ENCODE measurements around the gene YWHAH.

The YWHAH gene

GRCh38 chr22:31943978-31944699 is at the start of gene YWHAH:
TSS of gene YWHAH (plus strand) at chr22:31944535. CDS start at chr22:31944734, 199 bp downstream.
- peak; percentile 83 for DNase-seq

DNA sequence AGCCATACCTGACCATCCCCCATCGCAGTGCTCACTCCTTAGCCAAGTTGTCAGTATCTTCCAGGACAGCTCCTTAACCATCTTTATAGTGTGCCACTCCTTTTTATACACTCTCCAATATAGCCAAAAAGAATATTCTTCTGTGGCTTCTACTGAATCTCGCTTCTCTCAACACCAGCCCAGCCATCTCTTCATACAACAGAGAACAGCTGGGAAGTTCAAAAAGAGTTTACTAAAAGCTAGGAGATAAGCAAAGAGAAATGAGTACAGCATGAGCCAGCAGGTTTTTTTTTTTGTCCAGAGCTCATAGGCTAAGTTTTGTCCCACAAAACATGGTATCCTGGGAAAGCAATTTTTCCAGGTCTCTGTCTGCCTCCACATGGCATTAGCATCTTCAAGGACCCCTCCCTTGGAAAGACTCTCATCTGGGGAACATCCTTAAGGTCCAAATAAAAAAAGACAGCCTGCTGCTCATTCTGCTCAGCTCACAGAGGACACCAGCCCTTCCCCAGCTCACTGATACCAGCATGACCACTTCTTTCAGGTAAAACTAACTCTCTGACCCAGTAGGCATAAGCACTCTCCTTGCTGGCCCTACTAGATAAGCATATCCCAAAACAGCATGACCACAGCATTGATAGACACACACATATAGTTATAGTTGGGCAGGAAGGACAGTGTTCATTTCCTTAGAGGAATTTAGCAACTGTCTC is 48.8 kb upstream of the YWHAH start:
- DNase-seq, result no peak

- no peak for DNase-seq
Measured at GRCh38 chr22:31896472-31896871, 47.9 kb upstream of the YWHAH start.

GRCh38 chr22:31897842-31898805 is 46.2 kb upstream of the YWHAH start:
- DNase-seq, result no peak

GRCh38 chr22:31898926-31899325 is 45.4 kb upstream of the YWHAH start:
- DNase-seq, result no peak

DNA sequence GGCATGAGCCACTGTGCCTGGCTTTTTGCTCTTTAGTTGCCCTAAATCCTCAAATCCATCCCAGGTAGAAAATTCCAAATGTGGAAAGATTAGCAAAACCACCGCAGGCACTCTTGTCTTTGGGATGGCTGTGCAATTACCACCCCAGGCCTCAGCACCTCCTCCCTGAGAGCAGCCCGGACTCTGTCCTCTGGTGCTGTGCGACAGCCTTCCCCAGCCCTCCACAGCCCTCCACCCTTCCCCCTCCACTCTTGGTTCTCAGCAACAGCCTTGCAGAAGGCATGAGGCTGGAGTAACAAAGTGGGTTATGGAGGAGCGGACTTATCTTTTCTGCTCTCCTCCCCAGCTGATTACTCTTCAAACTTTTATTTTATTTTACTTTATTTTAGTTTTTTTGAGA is 44.7 kb upstream of the YWHAH start:
- no peak for DNase-seq

DNA sequence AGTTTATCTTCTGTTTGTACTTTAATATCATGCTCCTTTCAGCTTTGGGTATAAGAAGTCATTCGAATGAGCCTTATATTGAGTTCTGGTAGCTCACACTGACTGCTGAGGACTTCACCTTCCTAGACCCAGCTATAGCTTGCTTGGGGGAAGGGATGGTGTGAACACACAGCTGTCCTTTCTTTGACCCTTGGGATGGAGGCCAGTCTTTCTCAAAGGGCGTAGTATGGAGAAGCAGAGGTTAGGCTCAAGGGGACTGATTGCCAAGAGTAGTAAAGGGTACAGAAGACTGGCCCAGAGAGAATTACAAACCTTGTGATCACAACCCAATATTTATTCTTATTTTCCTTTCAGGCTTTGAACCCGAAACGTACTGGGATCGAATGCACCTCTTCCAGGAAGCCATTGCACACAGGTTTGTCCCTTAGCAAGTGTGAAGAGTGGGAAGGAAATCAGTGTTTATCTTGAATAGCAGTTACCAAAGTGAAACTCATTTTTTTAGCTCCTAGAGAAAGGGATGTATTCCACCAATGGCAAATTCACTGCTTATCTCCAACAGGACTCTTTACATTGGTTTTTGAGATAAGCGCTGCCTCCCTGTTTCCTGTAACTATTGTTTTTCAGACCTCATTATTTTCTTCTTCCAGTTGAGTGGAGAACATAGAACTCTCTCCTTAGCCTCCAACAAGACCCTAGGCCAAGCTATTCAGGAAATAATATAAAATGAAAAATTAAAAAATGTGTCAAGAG is 42.8 kb upstream of the YWHAH start:
- DNase-seq, result no peak

- DNase-seq, result no peak
Measured at GRCh38 chr22:31904651-31905050, 39.7 kb upstream of the YWHAH start.

GRCh38 chr22:31905356-31905755 is 39.0 kb upstream of the YWHAH start:
- no peak for DNase-seq

DNA sequence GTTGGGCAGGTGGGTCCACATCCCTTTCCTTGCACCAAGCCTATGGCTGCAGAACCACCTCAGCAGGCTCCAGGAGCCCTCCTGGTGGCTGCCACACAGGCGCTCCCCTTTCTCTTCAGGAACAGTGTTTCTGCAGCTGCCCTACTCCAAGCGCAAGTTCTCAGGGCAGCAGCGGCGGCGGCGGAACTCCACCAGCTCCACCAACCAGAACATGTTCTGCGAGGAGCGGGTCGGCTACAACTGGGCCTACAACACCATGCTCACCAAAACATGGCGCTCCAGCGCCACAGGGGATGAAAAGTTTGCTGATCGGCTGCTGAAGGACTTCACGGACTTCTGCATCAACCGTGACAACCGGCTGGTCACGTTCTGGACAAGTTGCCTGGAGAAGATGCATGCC is 38.2 kb upstream of the YWHAH start:
- DNase-seq, result no peak

DNA sequence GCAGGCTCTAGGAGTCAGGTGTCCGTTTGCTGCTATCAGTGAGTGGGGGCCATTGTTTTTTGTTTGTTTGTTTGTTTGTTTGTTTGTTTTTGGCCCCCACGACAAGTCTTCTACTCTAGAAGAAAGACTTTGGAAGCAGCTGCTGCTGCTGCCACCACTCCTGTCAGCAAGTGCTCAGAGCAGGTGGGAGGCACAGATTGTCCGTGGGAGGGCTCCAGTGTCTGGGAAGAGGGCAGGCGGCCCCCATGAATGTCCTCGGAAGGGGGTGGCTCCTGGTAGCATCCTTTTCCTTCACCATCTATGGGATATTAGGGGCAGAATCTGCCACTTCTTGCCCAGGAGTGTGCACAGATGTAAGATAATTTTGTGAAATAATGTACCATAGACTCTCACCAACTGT is 37.8 kb upstream of the YWHAH start:
- no peak for DNase-seq

DNA sequence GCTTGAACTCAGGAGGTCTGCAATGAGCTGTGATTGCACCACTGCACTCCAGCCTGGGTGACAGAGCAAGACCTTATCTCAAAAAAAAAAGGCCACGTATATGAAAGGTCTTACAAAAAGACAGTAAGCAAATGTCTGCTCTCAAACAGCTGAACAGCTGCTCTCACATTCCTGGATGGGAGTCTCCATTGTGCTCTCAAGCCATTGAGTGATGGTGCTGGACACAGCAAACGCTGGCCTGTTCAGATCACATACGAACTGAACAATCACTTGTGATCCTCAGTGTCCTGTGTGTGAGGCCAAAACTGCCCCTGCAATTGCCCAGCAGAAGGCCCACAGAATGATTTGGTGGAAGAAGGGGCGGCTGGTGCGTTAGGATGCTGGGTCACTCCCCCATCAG is 34.4 kb upstream of the YWHAH start:
- DNase-seq, result no peak

DNA sequence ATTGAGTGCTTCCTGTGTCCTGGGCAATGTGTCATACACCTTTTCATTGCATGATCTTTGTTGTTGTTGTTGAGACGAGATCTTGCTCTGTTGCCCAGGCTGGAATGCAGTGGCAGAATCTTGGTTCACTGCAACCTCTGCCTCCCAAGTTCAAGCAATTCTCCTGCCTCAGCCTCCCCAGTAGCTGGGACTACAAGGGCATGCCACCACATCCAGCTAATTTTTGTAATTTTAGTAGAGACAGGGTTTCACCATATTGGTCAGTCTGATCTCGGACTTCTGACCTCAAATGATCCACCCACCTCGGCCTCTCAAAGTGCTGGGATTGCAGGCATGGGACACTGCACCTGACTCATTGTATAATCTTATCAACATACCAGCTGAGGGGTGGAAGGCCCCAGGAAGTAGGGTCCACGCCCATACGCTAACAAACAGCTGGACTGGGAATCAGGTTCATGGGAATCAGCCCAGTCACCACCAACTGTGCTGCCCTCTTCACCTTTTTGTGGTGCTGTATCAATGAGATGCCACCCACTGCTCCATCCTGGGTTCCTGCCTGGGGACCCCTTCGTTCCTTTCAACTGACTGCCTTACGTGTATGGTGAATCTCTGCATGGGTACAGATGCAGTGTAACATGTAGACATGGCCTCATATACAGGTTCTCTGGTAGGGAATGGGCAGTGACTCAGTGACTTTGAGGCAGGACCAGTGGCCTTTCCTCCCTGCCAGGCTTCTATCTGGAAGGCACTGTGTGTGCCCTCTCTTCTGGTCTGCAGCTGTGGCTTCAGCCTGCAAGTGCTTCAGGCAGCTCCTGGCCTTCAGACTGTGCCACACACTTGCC is 32.5 kb upstream of the YWHAH start:
- DNase-seq, result no peak

GRCh38 chr22:31912407-31912743 is 32.0 kb upstream of the YWHAH start:
- no peak for DNase-seq

DNA sequence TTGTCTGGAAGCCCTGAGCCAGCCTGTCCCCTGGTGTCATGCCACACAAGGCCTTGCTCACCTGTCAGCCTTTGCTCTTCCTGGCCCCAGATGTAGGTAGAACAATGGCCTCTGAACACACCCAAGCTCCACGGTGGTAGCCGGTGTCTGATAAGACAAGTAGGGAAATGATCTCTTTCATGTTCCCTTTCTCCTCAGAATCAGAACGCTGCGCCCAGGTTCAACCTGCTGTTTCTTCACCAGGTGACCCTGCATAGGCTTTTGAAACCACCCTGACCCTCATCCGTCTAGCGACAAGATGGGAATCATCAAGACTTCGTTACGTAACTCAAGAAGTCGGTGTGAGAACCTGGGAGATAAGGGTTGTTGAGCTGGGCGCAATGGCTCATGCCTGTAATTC is 28.7 kb upstream of the YWHAH start:
- DNase-seq, result no peak

DNA sequence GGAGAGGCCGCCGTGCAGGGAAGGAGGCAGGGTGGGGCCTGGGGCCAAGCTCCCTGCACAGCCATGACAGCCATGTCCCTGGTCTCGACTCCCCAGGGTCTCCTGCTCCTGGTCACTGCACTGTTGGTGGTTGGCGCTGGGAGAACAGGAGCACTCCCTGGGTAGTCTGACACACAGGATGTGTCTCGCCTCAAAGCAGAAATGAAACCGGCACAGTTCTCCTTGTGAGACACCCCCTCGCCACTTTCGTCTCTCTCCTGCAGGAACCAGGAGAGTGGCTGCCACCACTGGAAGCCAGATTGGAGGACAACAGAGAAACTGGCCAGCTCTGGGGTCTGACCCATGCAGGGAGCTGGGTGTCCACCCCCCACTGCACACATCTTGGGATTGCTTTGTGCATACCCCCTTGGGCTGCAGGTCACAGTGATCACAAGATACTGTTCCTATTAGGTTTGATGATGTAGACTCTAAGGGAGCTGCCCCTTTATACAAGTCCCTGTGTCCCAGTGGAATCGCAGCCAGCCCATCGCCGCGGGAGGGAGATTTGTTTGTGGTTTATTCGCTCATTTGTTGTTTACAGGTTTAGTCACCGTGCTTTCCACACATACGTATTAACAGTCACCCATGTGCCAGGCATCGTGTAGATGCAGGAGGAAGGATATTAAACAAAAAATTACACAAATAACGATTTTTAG is 27.0 kb upstream of the YWHAH start:
- DNase-seq, result no peak

GRCh38 chr22:31919730-31920129 is 24.6 kb upstream of the YWHAH start:
- DNase-seq, result no peak

DNA sequence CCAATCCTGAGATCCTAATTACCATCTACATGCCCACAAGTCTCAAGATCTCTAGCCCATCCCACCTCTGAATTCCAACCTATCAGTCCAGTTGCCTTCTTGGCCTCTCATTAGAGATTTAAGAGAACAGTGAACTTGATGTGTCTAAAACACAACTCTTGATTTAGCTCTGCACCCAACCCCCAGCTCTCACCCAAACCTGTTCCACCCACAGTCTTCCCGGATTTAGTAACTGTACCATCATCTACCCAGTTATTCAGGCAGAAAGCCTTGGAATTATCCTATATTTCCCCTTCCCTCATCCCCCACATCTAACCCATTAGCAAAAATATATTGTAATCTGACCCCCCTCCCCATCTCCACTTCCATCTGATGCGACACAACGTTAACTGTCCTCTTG is 24.0 kb upstream of the YWHAH start:
- DNase-seq, result no peak

DNA sequence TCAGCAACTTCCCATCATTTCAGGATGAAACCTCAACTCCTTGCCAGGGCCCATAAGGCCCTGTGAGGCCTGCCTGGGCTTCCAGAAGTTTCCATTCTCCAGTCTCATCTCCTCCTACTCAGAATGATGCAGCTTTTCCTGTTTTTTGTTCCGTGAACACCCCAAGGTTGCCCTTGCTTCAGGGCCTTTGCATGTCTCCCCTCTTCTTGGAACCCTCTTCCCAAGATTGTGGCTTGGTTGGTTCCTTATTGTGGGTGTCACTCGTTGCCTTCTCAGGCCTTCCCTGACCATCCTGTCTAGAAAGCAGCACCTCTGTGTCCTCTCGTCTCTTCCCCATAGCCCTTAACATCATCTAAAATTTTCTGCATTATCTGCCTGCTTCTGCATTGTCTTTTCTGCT is 23.2 kb upstream of the YWHAH start:
- no peak for DNase-seq

DNA sequence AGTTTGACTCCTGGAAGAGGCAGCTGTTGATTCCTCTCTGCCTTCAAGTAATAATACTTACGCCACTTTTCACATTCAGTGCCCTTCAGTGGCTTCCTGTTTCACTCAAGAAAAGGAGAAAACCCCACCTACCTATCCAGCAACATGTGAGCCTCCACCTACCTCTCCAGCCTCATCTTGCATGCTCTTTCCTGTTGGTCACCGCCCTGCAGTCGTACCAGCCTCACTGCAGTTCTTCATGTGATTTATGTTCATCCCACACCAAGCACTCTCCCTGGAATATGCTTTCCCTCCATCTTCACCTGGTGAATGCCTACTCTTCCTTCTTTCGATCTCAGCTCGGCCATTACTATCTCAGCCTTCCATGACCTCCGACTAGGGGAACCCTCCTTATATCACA is 21.8 kb upstream of the YWHAH start:
- no peak for DNase-seq

GRCh38 chr22:31923136-31923535 is 21.2 kb upstream of the YWHAH start:
- no peak for DNase-seq
